OCI-LY3 (cell line): ENCODE results near the gene PEX16.

Source experiments
- H2AFZ ChIP-seq: fragments of 200-600, 300-600 bp; shearing (Covaris generic); 2 replicates; pipeline ENCODE4 v1.6.0; 2014; ENCODE audit warnings: antibody characterized with exemption, low read depth, low read length
- H3K27ac ChIP-seq: fragments of 200-600, 300-600 bp; sonication (generic); 2 replicates; pipeline ENCODE4 v1.5.1; 2014; ENCODE audit warnings: mild to moderate bottlenecking, low read length, moderate library complexity, mixed read lengths
- H3K27me3 ChIP-seq: fragments of 200-600, 300-600 bp; sonication (generic); 2 replicates; pipeline ENCODE4 v1.6.1; 2014; ENCODE audit warnings: low read depth, low read length, mixed read lengths
- H3K36me3 ChIP-seq: fragments of 200-600, 300-600 bp; sonication (generic); replicated peaks from 2 replicates; pipeline ENCODE3; 2014; ENCODE audit warnings: low read depth, low read length, mixed read lengths
- H3K4me1 ChIP-seq: fragments of 300-600, 200-600 bp; sonication (generic); 2 replicates; pipeline ENCODE4 v1.6.1; 2014; ENCODE audit warnings: low read length, mixed read lengths
- H3K4me2 ChIP-seq: fragments of 200-600, 300-600 bp; sonication (generic); 2 replicates; pipeline ENCODE4 v1.6.1; 2014; ENCODE audit warnings: low read length, mixed read lengths
- H3K4me3 ChIP-seq: fragments of 300-600, 200-600 bp; sonication (generic); 2 replicates; pipeline ENCODE4 v1.5.1; 2014; ENCODE audit warnings: antibody characterized with exemption, mild to moderate bottlenecking, low read length, moderate library complexity
- H3K79me2 ChIP-seq: fragments of 300-600, 200-600 bp; shearing (Covaris generic); 2 replicates; pipeline ENCODE4 v1.6.1; 2014; ENCODE audit warnings: mild to moderate bottlenecking, low read length, mixed read lengths
- H3K9ac ChIP-seq: fragments of 300-600, 200-600 bp; shearing (Covaris generic); 2 replicates; pipeline ENCODE4 v1.6.0; 2014; ENCODE audit warnings: mild to moderate bottlenecking, low read length, moderate library complexity
- H3K9me3 ChIP-seq: fragments of 200-600, 300-600 bp; shearing (Covaris generic); 2 replicates; pipeline ENCODE4 v1.6.1; 2014; ENCODE audit warnings: low read length, mixed read lengths; ENCODE audit not compliant: insufficient read depth
- H4K20me1 ChIP-seq: fragments of 200-600, 300-600 bp; sonication (generic); 2 replicates; pipeline ENCODE4 v1.6.1; 2016; ENCODE audit warnings: low read length, mixed read lengths; ENCODE audit not compliant: insufficient read depth
- CTCF ChIP-seq: fragments of 200-600, 300-600 bp; sonication (generic); IDR thresholded peaks from 2 replicates; pipeline ENCODE4 v1.5.1; 2014; ENCODE audit warnings: antibody characterized with exemption, low read length, low read depth
- EZH2phosphoT487 ChIP-seq: fragments of 200-600 bp; shearing (Covaris generic); IDR thresholded peaks from 2 replicates; pipeline ENCODE4 v1.6.1; 2018; ENCODE audit warnings: antibody characterized with exemption, mixed run types, low read depth

PEX16 gene

GRCh38 chr11:45889966-45890365 is 27.7 kb downstream of the PEX16 start:
- no peaks in the 10 kb centered on the region for H3K4me1 ChIP-seq
- no peaks in the 10 kb centered on the region for H3K27me3 ChIP-seq
- no peak overlapping the region for H2AFZ ChIP-seq
- H3K36me3 ChIP-seq: no peaks in the 10 kb centered on the region
- H4K20me1 ChIP-seq: peaks cover 6% of the 10 kb centered on the region
- TF ChIP-seq CTCF (no peak), EZH2phosphoT487 (no peak)
- H3K4me3 ChIP-seq: no peak overlapping the region
- H3K9me3 ChIP-seq: no peaks in the 10 kb centered on the region
- H3K27ac ChIP-seq: no peak overlapping the region
- H3K4me2 ChIP-seq: no peak overlapping the region
- H3K79me2 ChIP-seq: no peaks in the 10 kb centered on the region
- no peak overlapping the region for H3K9ac ChIP-seq

- H2AFZ ChIP-seq: no peak overlapping the region
- no peak overlapping the region for H3K4me3 ChIP-seq
- no peaks in the 10 kb centered on the region for H3K27me3 ChIP-seq
- H3K4me2 ChIP-seq: no peak overlapping the region
- no peaks in the 10 kb centered on the region for H3K9me3 ChIP-seq
- H4K20me1 ChIP-seq: peaks cover 10% of the 10 kb centered on the region
- TF ChIP-seq CTCF (no peak), EZH2phosphoT487 (no peak)
- H3K36me3 ChIP-seq: no peaks in the 10 kb centered on the region
- no peaks in the 10 kb centered on the region for H3K79me2 ChIP-seq
- H3K4me1 ChIP-seq: no peaks in the 10 kb centered on the region
- H3K9ac ChIP-seq: no peak overlapping the region
- no peak overlapping the region for H3K27ac ChIP-seq
Observed at GRCh38 chr11:45889555-45889954, 28.1 kb downstream of the PEX16 start.

GRCh38 chr11:45887587-45887986 is 30.1 kb downstream of the PEX16 start:
- Histone ChIP-seq H3K27me3 (no peaks in the 10 kb centered on the region), H3K79me2 (no peaks in the 10 kb centered on the region), H3K27ac (no peak overlapping the region), H3K9ac (no peak overlapping the region), H3K4me1 (no peaks in the 10 kb centered on the region), H2AFZ (no peak overlapping the region), H3K4me3 (no peak overlapping the region), H3K9me3 (no peaks in the 10 kb centered on the region), H3K36me3 (no peaks in the 10 kb centered on the region), H4K20me1 (peaks cover 27% of the 10 kb centered on the region), H3K4me2 (no peak overlapping the region)
- TF ChIP-seq EZH2phosphoT487 (no peak), CTCF (no peak)

GRCh38 chr11:45886816-45887520 is 30.7 kb downstream of the PEX16 start:
- TF ChIP-seq CTCF (no peak), EZH2phosphoT487 (no peak)
- H3K4me1 ChIP-seq: no peaks in the 10 kb centered on the region
- no peak overlapping the region for H3K9ac ChIP-seq
- H3K4me2 ChIP-seq: no peak overlapping the region
- H3K9me3 ChIP-seq: no peaks in the 10 kb centered on the region
- H3K27ac ChIP-seq: no peak overlapping the region
- peaks cover 27% of the 10 kb centered on the region for H4K20me1 ChIP-seq
- no peak overlapping the region for H2AFZ ChIP-seq
- H3K27me3 ChIP-seq: no peaks in the 10 kb centered on the region
- H3K4me3 ChIP-seq: no peak overlapping the region
- H3K36me3 ChIP-seq: peaks cover 1% of the 10 kb centered on the region
- no peaks in the 10 kb centered on the region for H3K79me2 ChIP-seq
